Stimulated activated CD8-positive, alpha-beta memory T cell treated with anti-CD3 and anti-CD28 coated beads, Interleukin-15, amount 100 ng/mL, for 1 hour (primary cell): ENCODE data around the gene KIAA1328.

Experiments used
- DNase-seq: peaks from one replicate; pipeline ENCODE4 v3.0.0-alpha.2; 2020; ENCODE audit warnings: low read depth

The KIAA1328 gene

DNA sequence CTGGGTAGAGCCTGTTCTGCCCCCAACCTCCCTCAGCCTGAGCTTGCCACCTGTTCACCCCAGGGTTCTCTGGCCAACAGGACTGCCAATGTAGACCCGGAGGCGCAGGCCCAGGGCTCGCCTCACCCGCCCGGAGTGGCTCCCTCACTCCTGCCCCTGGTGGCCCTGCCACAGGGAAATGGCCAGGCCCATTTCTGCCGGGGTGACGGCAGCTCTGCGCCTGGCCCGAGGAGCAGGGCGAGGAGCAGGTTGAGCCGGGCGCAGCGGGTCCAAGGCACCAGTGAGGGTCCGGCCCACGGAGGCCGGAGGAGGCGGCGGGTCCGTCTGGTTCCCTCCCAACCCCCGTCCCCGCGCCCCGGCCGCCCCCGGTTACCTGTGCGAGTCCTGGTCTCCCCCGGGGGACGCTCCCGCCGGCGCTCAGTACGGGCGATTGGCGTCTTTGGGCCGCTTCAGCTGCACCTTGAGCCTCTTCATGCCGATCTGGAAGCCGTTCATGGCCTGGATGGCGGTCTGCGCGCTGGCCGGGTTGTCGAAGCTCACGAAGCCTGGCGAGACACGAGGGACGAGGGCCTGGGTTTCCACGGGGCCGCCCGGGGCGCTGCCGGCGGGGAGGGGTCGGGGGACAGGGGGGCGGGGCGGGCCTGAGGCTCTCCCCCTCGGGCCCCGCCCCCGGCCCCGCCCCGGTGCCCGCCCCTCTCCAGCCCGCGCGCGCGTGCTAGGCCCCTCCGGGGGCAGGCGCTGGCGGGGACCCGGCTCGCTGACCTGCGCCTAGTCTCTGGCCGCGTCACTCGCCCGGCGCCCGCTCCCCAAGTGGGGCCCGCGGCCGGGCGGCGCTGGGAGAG, 424.7 kb downstream of the KIAA1328 start:
- no peak for DNase-seq

DNA sequence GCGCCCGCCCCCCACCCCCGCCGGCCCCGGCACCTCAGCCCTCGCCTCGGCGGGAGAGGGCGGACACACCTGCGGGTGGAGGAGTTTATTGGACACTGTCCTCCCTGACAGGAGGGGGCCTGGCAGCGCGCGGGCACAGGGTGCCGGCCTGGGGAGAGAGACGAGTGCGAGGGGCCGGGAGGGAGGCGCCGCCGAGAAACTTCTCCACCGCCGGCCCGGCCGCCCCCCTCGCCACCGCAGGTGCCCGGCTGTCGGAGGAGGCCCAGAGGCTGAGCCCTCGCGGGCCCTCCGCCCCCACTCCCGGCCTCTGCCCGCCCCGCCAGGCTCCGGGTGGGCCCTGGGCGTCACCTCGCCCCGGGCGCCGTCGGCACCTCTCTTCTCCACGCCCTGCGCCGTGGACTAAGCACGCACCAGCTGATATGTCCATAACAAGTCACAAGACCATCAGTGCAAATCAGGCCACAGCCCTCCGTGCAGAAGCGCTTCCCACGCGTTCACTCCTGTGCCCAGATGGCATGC, 425.4 kb downstream of the KIAA1328 start:
- DNase-seq = no peak

DNA sequence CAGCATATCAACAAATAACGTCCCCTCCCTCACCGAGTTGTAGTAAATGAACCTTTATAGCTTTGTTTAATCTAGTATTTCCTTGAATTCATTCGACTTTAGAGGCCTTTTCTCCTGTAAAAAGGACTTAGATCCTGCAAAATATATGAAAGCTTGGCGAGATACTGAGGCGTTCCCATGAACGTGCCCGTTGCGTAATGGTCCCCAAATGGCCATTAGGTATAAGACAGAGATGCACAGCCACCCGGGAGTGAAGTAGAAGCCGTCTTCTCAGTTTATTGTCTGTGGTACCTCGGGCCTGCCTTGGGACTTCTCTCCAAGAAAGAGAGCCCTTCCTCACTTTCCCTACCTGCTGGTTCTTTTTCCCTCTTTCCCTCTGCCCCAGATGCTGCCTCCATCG, 426.0 kb downstream of the KIAA1328 start:
- no peak for DNase-seq

DNA sequence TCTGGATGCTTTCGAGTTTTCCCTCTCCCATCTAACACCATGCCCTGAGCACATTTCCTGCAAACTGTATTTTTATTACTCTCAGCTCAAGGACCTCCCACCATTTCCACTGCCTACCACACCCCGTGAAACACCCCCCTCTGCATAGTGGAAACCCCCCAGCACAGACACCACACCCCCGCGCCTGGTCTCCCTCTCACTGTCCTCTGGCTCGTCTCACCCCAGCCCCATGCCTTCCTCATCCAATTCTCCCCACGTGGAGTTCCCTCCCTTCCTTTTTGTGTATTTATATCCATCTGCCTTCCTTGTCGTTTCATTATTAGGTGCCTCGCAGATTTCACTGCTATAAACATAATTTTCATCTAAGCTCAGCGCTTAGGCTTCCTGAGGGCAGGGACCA, 429.2 kb downstream of the KIAA1328 start:
- DNase-seq = no peak

DNA sequence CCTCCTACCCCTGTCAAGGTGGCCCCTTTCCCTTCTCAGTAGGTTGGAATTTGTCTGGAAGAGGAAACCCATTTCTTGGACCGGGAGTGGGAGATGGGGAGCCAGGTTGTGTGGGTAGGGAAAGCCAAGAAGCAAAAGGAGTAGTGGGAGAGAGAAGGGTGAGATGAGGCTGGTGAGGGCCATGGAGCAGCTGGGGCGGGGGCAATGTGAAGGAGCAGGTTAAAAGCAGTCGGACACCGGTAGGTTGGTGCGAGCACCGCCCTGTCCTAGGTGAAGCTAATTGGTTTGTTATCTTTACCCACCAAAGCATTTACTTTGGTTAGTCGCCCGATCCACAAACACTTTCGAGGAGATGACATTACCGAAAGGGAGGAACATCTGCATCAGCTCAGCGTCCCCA, 429.9 kb downstream of the KIAA1328 start:
- no peak for DNase-seq

DNA sequence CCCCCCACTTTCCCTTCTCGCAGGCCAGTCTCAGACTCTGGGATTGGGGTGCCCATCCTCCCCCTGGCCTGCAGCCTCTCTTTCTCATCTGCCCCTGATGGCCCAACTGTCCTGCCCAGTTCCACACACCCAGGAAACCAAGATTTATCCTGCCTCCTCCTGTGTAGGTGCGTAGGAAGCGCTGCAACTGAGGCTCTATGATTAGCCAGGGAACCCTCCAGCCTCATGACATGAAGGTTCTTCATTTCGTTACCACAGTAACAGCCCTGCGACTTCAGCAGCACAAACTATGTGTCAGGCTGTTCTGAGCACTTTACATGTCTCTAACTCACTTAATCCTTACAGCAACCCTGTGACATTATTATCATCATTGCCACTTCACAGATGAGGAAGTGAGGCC, 430.8 kb downstream of the KIAA1328 start:
- DNase-seq = no peak

DNA sequence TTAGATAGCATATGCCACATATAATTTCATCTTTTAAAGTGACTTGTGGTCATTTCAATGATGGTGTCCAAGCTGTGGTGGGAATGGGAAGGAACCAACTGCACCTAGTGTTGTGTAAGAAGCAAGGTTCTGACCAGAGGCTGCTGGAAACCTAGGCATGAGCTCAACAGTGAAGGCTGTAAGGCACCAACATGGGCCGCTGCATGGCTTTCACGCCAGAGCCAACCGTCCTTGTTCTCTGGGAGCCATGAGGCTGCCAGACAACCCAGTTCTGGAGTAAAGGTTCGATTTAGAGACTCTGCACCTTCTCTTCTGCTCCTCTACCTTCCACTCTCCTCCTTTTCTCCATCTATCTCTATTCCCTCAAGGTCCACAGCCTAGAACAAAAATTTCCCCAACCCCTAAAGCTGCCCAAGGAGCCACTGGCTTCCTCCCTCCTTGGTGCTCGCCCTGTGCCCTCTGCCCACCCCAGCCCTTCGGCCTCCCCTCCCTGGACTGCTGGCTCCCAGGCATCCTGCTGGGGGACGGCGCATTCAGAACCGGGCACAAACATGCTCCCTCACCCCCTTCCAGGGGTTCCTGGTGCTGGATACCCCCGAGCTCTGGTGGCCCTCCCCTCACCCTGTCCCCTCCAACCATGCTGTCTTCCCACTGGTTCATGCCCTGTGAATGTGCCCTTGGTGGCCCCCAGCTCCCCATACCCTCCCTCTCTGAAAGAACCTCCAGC, 431.6 kb downstream of the KIAA1328 start:
- no peak for DNase-seq

DNA sequence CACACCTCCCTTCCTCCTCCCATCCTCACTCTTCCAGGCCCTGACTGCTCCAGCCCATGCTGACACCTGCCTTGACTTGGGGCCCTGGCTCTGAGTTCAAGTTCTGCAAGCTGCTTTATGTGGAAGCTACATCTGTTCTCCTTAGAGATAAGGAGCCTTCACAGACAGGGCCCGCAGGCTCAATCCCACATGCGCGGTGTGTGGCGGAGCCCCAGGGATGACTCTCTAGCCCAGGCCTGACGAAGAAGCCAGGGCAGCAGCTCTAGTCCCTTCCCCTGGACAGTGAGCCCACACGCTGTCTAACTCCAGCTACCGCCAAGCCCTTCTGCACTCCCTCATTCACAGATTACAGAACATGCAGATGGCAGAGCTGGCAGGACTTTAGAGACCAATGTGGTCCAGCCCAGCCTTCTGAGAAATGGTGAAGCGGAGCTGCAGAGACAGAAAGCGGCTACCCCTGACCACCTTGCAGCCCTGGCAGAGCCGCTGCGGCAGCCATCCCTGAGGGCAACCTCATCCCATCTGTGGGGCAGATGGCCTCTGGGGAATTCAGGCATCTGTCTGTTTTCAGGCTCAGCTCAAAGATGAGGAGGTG, 432.4 kb downstream of the KIAA1328 start:
- DNase-seq = no peak

DNA sequence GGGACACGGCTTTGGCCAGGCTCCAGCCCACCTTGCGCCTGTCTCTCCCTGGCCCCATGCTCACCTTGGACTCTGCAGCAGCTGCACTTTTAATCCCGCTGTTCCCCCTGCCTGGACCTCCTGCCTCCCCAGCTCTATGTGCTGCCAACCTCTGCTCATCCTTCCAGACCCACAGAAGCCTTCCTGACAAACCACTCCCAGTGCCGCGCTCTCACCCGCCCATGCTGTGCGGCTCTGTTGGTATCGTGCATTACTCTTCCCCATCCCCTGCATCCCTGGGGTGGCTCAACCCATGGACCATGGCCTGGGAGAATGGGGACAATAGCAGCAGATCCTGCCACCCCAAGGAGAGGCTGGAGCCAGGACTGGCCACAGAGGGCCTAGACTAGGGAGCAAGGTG, 433.1 kb downstream of the KIAA1328 start:
- no peak for DNase-seq

DNA sequence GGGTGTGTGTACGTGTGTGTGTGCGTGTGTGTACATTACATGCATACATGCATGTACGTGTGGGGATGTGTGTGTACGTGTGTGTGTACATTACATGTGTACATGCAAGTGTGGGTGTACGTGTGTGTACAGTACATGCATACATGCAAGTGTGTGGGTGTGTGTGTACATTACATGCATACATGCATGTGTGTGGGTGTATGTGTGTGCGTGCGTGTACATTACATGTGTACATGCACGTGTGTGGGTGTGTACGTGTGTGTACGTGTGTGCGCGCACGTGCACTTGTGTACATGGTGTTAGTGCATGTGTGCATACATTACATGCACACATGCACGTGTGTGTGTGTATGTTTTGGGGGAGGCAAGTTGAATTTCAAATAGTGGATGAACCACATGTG, 436.0 kb downstream of the KIAA1328 start:
- DNase-seq = no peak

DNA sequence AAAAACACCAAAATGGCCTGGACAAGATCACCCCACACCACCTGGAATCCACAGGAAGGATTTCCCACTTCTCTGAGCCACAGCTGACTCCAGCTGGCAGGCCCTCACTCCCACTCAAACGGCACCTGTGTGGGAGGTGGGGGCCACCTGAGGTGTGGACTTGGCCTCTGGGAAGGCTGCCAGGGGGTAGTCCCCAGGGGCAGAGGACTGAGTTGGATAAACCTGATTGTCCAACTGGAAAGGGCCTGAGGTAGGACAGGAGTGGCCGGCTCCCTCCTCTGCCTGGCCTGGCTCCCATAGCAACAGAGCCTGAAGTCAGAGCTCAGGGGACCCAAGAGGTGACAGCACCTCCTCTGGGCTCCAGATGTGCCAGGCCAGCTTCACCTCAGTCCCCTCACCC, 436.5 kb downstream of the KIAA1328 start:
- no peak for DNase-seq

DNA sequence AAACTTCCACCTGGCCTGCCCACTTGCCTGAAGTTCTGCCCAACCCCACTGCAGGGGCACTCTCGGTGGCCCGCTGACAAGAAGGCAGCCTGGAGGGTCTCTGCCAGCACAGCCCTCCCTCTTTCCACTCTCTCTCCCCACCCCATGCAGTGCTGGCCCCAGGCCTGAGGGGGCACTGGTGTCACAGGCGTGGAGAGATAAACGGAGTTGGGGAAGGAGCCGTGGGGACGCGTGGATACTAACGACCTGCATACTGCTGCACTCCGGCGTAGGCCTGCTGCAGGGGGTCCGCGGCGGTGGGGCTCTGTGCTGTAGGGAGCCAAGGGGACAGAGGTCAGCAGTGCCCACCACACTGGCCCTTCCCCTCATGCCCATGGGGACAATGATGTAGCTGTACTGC, 437.4 kb downstream of the KIAA1328 start:
- no peak for DNase-seq

DNA sequence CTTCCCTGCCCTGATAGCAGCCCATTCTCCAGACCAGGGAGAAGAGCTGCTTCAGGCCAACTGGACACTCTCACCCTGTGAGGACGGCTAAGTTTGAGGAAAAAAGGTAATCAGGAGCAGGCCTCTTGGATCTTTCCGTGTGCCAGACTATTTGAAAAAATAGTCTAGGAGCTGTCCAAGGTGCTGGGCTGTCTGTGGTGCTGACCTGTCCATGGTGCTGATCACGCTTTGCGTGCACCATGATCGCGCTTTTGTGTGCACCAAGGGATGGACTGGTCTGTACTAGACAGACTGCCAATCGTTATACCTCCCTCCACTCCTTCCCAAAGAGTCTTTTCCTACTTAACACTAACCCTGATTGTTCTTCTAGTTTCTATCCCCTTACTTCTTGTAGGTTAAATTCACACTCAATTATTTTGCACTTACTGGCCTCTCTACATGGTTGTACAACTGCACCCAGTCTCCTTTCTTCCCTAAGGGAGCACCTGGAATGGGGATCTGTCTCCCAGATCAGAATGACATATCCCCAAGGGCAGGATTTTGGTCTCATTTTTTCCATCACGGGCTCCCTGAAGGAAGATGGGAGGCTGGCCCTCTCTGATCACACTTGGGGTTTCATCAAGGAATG, 441.2 kb downstream of the KIAA1328 start:
- no peak for DNase-seq

DNA sequence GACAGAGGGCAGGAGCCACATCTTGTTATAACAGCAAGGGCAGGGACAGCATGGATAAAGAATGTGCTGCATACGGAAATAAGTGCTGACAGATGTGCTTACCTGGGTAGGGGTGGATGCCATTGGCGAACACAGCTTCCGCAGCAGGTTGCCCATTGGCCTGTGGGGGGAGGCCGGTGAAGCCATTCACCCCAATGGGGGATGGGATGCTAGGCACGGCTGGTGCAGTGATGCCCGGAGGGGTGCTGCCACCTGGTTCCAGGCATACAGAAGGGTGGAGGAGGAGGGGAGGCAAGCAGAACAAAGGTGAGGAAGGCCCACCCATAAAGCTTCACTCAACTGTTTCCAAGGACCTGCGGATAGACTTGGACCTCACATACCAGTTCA, 441.7 kb downstream of the KIAA1328 start:
- DNase-seq = no peak

DNA sequence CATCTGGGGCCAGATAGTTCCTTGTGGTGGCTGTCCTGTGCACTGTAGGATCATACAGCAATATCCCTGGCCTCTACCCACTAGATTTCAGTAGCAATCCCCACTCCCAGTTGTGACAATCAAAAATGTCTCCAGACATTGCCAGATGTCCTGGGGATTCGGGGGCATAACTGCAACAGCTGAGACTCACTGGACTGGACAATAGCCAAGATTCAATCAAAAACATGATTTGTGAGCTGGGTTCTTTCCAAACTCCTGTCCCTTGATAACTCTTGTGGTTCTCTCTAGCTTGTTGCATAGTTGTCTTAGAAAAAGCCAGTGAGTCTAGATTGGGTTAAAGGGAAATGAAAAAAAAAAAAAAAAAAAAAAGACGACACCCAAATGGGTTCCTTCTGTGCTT, 443.3 kb downstream of the KIAA1328 start:
- no peak for DNase-seq

DNA sequence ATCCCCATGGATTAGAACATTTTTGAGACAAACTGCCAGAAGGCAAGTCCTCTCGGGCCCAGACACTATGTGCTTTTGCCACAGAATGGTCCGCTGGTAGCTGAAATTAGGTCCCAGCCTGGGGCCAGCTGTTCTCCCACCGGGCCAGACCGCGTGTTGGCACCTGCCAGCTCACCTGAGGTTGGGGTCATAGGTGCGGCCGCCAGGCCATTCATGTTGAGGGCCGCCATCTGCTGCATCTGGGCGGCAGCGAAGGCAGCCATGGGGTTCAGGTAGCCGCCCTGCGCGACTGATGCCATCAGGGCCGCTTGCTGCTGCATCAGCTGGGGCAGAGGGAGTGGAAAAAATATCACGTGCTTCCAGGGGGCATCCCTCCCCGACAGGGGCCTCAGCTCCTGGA, 443.9 kb downstream of the KIAA1328 start:
- no peak for DNase-seq

DNA sequence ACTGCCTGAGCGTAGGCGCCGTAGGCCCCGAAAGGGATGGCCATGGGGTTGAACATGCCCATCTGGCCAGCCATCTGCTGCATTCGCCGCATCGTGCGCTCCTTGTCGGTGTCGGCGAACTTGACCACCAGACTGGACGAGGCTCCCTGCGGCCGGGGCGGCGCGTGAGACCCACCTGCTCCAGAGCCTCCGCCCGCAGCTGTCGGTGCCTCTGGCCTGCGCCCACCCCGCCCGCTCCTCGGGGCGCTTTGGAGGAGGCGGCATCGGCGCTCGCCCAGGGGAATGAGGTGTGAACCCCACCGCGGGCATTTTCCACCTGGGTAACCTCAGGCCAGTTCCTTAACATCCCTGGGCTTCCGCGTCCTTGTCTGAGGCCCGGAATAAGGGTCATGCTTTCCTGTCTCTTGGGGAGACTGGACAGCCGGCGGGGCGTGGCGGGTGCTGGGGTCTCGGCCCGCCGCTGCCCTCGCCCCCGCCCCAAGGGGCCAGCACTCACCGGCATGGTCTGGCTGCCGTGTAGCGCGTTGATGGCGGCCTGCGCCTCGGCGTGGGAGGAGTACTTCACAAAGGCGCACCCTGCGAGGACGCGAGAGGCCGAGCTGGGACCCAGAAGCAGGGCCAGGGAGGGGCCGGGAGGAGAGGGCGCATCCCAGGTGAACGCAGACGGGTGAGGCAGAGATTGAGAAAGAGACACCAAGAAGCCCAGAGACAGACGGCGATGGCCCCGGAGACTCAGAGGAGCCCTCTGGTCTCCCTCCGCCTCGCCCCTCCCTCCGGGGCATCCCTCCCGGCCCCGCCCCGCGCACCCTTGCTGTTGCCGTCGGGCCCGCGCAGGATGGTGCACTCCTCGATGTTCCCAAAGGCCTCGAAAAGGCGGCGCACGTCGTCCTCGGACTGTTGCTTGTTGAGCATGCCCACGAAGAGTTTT, 445.6 kb downstream of the KIAA1328 start:
- no peak for DNase-seq

DNA sequence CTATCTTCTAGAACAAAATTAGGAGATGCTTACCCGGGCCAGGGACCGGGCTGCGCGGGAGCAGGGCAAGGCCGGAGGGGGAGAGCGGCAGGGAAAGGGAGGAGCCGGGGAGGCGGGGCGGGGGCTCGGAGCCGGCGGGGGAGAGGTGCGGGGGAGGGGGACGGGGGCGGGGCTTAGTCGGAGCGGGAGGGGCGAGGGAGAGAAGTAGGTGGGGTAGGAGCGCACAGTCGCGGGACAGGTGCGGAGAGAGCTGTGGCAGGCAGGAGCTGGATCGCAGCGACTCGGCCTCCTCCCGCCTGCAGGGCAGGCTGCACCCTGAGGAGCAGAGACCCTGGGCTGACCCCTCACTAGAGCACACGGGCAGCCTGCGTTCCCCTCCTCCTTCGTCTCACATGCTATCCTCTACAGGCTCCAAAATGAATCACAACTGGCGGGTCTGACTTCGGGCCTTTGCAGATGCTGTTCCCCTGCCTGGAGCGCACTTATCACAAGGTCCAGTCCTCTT, 446.4 kb downstream of the KIAA1328 start:
- no peak for DNase-seq

DNA sequence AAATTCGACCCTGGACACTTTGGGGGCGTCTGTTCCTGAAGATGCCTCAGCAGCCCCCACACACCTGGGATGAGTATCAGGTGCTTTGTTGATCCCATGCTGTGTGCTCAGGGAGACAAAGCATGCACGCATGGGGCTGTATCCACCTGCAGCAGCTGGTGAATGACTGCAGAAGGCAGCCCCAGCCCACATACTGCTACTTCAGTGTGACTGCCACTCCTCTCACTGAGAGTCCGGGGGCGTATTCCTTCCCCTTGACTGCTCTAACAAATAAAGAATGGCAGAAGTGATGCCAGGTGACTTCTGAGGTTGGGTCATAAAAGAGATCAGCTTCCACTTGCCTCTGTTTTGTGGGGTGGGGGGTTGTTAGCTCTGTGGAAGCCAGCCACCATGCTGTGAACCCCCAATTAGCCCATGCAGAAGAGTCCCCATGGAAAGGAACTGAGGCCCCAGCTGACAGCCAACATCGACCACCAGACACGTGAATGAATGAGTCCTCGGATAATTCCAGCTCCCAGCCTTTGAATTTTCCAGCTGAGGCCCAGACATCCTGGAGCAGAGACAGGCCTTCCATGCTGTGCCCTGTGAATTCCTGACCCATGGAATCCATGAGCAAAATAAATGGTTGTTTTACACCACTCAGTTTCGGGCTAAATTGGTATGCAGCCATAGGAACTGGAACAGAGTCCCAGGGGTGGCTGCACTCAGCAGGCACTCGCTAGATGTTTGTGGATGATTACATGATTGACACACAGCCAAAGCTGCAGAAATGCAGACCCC, 447.4 kb downstream of the KIAA1328 start:
- no peak for DNase-seq

DNA sequence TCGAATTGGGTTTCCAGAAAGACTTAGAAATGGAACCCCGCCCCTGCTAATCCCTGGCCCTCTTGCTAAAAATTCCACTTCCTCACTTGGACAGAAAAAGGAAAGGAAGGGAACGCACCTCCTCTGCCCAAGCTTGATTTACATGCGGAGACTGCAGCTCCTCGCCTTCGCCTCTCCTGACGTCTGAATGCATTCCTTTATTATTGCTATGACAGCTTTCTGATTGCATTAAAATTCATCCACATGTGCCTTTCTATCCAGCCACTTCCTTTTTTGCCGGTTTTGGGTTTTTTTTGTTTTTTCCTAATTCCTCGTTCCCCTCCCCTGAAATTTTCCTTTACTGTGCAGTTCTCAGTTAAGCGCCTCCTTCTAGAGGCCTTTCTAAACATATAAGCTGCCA, 448.9 kb downstream of the KIAA1328 start:
- no peak for DNase-seq
